ENCODE measurements around the gene TMEM63A.

TMEM63A gene

GRCh38 chr1:225878282-225878681 lies 3.9 kb downstream of the TMEM63A start:
- no peak overlapping the region for H3K4me3 ChIP-seq (ENCODE audit: low read depth, low read length)
- TF ChIP-seq, protein P1, sequence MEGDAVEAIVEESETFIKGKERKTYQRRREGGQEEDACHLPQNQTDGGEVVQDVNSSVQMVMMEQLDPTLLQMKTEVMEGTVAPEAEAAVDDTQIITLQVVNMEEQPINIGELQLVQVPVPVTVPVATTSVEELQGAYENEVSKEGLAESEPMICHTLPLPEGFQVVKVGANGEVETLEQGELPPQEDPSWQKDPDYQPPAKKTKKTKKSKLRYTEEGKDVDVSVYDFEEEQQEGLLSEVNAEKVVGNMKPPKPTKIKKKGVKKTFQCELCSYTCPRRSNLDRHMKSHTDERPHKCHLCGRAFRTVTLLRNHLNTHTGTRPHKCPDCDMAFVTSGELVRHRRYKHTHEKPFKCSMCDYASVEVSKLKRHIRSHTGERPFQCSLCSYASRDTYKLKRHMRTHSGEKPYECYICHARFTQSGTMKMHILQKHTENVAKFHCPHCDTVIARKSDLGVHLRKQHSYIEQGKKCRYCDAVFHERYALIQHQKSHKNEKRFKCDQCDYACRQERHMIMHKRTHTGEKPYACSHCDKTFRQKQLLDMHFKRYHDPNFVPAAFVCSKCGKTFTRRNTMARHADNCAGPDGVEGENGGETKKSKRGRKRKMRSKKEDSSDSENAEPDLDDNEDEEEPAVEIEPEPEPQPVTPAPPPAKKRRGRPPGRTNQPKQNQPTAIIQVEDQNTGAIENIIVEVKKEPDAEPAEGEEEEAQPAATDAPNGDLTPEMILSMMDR (IDR thresholded peaks at IDR 0.05; ENCODE audit: borderline replicate concordance, insufficient read depth, low read depth, low read length): no peak

DNA sequence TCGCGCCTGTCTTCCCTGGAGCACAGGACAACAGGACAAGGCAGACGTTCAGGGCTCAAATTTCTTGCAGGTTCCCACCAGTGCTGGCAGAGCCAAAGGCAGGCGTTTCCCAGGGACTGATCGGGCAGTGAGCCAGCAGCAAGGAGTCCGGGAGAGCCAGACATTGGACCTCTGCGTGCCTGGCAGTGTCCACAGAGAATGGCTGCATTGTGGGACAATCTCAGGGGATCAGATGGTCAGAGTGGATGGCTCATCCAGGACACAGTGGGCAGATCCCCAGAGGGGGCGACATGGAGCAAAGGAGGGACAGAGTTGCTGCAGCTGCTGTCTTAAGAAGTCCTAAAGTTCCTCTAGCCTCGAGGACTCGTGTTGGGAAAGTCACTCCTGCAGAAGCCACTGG lies 4.6 kb downstream of the TMEM63A start:
- H3K4me3 ChIP-seq (ENCODE audit: low read depth, low read length): no peak overlapping the region
- TF ChIP-seq, protein P1 (IDR thresholded peaks at IDR 0.05; ENCODE audit: borderline replicate concordance, insufficient read depth, low read depth, low read length): peak; percentile 57

DNA sequence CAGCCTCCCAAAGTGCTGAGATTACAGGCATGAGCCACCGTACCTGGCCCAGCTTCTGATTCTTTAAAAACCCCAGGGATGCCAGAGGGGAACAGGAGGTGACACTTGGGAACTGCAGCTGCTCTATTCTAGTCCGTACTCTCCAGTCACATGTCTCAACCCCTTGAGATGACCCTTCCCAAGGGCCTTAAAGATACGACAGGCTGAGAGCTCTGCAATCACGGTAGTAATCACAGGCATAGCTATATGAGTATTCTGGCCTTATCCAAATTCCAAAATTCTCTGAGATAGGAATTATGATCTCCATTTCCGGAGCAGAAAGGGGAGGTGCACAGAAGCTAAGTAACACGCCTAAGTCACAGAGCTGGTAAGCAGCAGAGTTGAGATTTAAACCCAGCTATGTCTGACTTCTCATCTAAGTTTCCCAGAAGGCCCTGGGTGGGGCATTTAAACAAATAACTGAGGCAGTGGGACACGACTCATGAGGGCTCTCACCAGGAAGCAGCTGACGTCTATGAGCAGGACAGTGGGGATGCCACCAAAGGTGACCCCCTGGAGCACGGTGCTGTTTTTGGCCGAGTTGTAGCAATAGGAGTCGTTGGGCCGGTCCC lies 5.2 kb downstream of the TMEM63A start:
- TF ChIP-seq, protein P1 (IDR thresholded peaks at IDR 0.05; ENCODE audit: borderline replicate concordance, insufficient read depth, low read depth, low read length): no peak
- no peak overlapping the region for H3K4me3 ChIP-seq (ENCODE audit: low read depth, low read length)

DNA sequence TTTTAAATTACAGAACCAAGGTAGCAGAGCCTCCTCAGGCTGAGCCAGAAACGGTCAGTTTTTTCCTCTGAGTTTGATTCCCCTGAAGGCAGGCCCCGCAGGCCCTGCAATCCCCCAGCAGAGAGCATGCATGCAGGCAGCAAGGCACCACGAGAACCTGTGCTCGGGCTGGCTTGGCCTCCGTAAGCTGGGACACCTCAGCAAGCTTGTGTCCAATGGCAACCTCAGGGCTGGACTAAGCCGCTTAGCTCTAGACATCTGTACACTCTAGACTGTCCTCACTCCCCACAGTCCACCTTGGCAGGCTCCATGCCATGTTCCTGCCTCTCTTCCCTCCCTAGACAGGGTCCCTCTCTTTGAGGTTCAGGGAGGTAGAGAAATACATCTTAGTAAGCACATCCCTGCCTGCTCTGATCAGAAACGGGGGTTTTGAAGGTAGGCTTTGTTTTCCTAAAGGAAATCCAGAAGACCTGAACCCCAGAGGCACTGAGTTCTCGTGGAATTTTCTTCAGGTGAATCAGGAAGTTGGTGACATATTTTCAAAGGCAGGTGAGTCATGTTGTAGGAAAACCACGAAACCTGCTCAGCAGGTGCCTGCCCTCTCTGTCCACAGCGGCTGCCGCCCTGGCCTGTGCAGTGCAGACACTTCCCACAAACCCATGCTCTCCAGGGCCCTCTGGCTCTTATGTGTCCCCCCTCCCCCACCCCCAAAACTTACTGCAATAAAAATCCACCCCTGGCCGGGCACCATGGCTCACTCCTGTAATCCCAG lies 7.0 kb downstream of the TMEM63A start:
- TF ChIP-seq, protein P1 (IDR thresholded peaks at IDR 0.05; ENCODE audit: borderline replicate concordance, insufficient read depth, low read depth, low read length): no peak
- H3K4me3 ChIP-seq (ENCODE audit: low read depth, low read length): no peak overlapping the region

GRCh38 chr1:225874431-225874830 lies 7.7 kb downstream of the TMEM63A start:
- H3K4me3 ChIP-seq (ENCODE audit: low read depth, low read length): no peak overlapping the region
- TF ChIP-seq, protein P1 (IDR thresholded peaks at IDR 0.05; ENCODE audit: borderline replicate concordance, insufficient read depth, low read depth, low read length): no peak

DNA sequence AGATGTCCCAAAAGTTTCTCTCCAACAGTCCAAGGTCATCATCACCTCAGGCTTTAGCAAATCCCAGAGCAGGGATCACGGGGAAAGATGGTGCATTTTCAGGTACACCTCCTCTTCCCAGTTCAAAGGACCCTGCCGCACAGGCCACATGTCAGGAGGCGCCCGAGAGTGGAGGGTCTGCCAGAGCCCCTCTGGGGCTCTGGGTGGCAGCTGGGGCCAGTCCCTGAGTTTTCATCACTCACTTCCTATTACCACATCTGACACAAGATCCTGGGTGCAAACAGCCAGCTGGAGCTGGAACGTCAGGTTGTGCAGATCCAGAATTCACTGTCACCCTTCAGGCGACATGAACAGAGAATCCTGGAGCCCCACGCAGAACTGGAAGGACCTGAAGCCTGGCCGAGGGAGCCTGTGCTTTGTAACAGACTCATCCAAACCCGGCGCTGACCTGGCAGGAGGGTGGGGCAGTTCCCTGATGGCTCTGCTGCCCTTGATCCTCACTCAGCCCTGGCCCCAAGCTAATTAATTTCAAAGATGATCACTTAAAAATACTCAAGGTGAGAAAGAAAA lies 8.8 kb downstream of the TMEM63A start:
- TF ChIP-seq, protein P1 (IDR thresholded peaks at IDR 0.05; ENCODE audit: borderline replicate concordance, insufficient read depth, low read depth, low read length): no peak

GRCh38 chr1:225872075-225872430 lies 10.1 kb downstream of the TMEM63A start:
- TF ChIP-seq, protein P1 (IDR thresholded peaks at IDR 0.05; ENCODE audit: borderline replicate concordance, insufficient read depth, low read depth, low read length): no peak

More for the DNA sequence above, 8.8 kb downstream of the TMEM63A start:
- H3K4me3 ChIP-seq (ENCODE audit: low read depth, low read length): no peak overlapping the region

More at GRCh38 chr1:225872075-225872430, 10.1 kb downstream of the TMEM63A start:
- H3K4me3 ChIP-seq (ENCODE audit: low read depth, low read length): no peak overlapping the region

Data from GM12875 (cell line).